Measurements from ENCODE around the gene NOD2.

Gene NOD2

GRCh38 chr16:50695017-50696000 lies 1.9 kb downstream of the NOD2 start:
- no peak for DNase-seq

- DNase-seq = no peak
These were observed 2.7 kb downstream of the NOD2 start for GRCh38 chr16:50696126-50696525.

- no peak for DNase-seq
These were observed 3.4 kb downstream of the NOD2 start for GRCh38 chr16:50696575-50697420.

GRCh38 chr16:50697421-50697715 lies 4.0 kb downstream of the NOD2 start:
- DNase-seq = no peak

- no peak for DNase-seq
These were observed 4.7 kb downstream of the NOD2 start for GRCh38 chr16:50697881-50698767.

GRCh38 chr16:50699326-50700159 lies 6.1 kb downstream of the NOD2 start:
- DNase-seq = no peak

- DNase-seq = peak; percentile 22
These were observed 9.3 kb downstream of the NOD2 start for GRCh38 chr16:50702725-50703124.

GRCh38 chr16:50704245-50704644 lies 10.8 kb downstream of the NOD2 start:
- no peak for DNase-seq

GRCh38 chr16:50705436-50706110 lies 12.2 kb downstream of the NOD2 start:
- no peak for DNase-seq

GRCh38 chr16:50706250-50706649 lies 12.8 kb downstream of the NOD2 start:
- no peak for DNase-seq

GRCh38 chr16:50708373-50709060 lies 15.1 kb downstream of the NOD2 start:
- DNase-seq = no peak

GRCh38 chr16:50709061-50709684 lies 15.8 kb downstream of the NOD2 start:
- DNase-seq = no peak

- no peak for DNase-seq
These were observed 16.6 kb downstream of the NOD2 start for GRCh38 chr16:50709980-50710379.

GRCh38 chr16:50711040-50711439 lies 17.6 kb downstream of the NOD2 start:
- DNase-seq = no peak

- DNase-seq = no peak
These were observed 18.6 kb downstream of the NOD2 start for GRCh38 chr16:50711862-50712559.

GRCh38 chr16:50712560-50712898 lies 19.1 kb downstream of the NOD2 start:
- no peak for DNase-seq

- no peak for DNase-seq
These were observed 19.6 kb downstream of the NOD2 start for GRCh38 chr16:50712956-50713355.

GRCh38 chr16:50717091-50717490 lies 23.7 kb downstream of the NOD2 start:
- DNase-seq = no peak

- DNase-seq = no peak
These were observed 24.1 kb downstream of the NOD2 start for GRCh38 chr16:50717494-50717893.
